Bronchial epithelial cell (primary cell): ENCODE measurements around the gene COMMD7. TPM values are rescaled to one million over a fixed set of nuclear protein-coding genes. Genes with fewer than 3 reads are reported as not detected.

Experiments used
- DNase-seq: peaks from one replicate; pipeline ENCODE4 v3.0.0-alpha.2; 2010; ENCODE audit warnings: low read depth
- FAIRE-seq: peaks from 2 replicates; lab custom pipeline; 2011; peaks lifted over from hg19 to GRCh38; lab: Jason Lieb, UNC
- H3K27me3 ChIP-seq: 2 replicates; pipeline ENCODE4 v1.5.1; 2011; ENCODE audit warnings: low read length; ENCODE audit not compliant: control insufficient read depth, insufficient read depth
- H3K36me3 ChIP-seq: 2 replicates; pipeline ENCODE4 v1.5.1; 2011; ENCODE audit warnings: low read length; ENCODE audit not compliant: control insufficient read depth, insufficient read depth
- H3K4me3 ChIP-seq: 2 replicates; pipeline ENCODE4 v1.5.1; 2011; ENCODE audit warnings: mild to moderate bottlenecking, low read depth, low read length, control low read depth
- total RNA-seq: library from RNA; depleted of rRNA; stranded (reverse); fragments of >200 nt; gene quantifications from 2 replicates; pipeline ENCODE4 v1.2.1, GENCODE V29; 2014
- TF ChIP-seq, protein P1 (sequence below): IDR thresholded peaks from 2 replicates; pipeline ENCODE4 v1.5.1; 2011; ENCODE audit warnings: mild to moderate bottlenecking, moderate library complexity, low read length, control low read depth, inconsistent platforms; ENCODE audit not compliant: insufficient read depth, severe bottlenecking

Gene COMMD7
- total RNA-seq, 1 donor from 2014 or later: 10.5 TPM

DNA sequence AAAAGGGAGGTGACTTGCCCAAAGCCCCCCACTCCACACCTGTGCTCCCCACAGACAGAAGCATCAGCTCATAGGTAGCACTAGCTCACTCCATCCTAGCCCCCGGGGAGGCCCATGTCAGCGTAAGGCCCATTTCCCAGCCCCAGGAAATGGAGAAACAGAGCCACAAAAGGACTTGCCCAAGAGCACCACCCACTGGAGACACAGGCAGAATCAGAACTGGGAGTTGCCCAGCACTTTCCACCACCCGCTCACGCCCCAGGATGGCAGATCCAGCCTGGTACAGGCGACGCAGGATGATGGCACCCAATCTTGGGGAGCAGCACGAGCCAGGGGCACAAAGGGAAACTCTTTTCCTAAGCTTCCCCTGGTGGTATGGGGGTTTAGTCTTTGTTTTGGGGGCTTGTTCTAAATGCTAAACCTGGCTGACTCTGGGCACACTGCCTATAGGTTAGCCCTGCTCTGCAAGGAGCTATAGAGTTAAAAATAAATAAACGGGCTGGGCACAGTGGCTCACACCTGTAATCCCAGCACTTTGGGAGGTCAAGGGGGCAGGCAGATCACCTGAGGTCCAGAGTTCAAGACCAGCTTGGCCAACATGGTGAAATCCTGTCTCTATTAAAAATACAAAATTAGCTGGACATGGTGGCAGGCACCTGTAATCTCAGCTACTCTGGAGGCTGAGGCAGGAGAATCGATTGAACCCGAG lies 81.3 kb downstream of the COMMD7 start:
- DNase-seq: no peak
- Histone ChIP-seq H3K36me3 (no peaks in the 10 kb centered on the region), H3K27me3 (no peaks in the 10 kb centered on the region), H3K4me3 (no peak overlapping the region)
- no peak for FAIRE-seq
- TF ChIP-seq, protein P1, sequence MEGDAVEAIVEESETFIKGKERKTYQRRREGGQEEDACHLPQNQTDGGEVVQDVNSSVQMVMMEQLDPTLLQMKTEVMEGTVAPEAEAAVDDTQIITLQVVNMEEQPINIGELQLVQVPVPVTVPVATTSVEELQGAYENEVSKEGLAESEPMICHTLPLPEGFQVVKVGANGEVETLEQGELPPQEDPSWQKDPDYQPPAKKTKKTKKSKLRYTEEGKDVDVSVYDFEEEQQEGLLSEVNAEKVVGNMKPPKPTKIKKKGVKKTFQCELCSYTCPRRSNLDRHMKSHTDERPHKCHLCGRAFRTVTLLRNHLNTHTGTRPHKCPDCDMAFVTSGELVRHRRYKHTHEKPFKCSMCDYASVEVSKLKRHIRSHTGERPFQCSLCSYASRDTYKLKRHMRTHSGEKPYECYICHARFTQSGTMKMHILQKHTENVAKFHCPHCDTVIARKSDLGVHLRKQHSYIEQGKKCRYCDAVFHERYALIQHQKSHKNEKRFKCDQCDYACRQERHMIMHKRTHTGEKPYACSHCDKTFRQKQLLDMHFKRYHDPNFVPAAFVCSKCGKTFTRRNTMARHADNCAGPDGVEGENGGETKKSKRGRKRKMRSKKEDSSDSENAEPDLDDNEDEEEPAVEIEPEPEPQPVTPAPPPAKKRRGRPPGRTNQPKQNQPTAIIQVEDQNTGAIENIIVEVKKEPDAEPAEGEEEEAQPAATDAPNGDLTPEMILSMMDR: no peak

DNA sequence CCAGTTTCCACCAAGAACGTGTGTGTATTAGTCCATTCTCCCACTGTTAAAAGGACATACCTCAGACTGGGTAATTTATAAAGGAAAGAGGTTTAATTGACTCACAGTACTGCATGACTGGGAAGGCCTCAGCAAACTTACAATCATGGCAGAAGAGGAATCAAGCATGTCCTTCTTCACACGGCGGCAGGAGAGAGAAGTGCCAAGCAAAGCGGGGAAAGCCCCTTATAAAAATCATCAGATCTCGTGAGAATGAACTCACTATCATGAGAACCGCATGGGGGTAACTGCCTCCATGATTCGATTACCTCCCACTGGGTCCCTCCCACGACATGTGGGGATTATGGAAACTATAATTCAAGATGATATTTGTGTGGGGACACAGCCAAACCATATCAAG lies 82.6 kb downstream of the COMMD7 start:
- Histone ChIP-seq H3K4me3 (no peak overlapping the region), H3K36me3 (no peaks in the 10 kb centered on the region), H3K27me3 (no peaks in the 10 kb centered on the region)
- FAIRE-seq (no peak), DNase-seq (no peak)
- TF ChIP-seq, protein P1: no peak

DNA sequence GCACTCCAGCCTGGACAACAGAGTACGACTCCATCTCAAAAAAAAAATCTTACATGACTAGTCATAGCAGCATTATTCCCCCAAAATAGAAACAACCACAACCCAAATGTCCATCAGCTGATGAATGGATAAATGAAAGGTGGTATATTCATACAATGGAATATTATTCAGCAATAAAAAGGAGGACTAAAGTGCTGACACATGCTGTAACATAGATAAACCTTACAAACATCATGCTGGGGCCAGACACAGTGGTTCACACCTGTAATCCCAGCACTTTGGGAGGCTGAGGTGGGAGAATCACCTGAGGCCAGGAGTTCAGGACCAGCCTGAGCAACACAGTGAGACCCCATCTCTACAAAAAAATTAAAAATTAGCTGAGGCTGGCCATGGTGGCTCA lies 86.4 kb downstream of the COMMD7 start:
- TF ChIP-seq, protein P1: no peak
- H3K27me3 ChIP-seq: peaks cover 1% of the 10 kb centered on the region
- no peak overlapping the region for H3K4me3 ChIP-seq
- DNase-seq: no peak
- no peaks in the 10 kb centered on the region for H3K36me3 ChIP-seq
- no peak for FAIRE-seq

DNA sequence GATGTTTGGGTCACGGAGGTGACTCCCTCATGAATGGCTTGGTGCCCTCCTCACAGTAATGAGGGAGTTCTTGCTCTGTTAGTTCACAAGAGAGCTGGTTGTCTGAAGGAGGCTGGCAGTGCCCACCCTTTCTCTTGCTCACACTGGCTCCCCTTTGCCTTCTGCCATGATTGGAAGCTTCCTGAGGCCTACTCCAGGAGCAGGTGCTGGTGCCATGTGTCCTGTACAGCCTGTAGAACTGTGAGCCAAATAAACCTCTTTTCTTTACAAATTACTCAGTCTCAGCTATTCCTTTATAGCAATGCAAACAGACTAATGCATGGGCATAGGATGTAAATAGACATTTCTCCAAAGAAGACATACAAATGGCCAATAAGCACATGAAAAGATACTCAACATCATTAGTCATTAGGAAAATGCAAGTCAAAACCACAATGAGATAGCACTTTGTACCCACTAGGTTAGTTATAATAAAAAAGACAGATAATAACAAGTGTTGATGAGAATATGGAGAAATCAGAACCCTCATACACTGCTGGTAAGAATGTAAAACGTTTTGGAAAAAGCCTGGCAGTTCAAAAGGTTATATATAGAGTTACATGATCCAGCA lies 87.3 kb downstream of the COMMD7 start:
- H3K27me3 ChIP-seq: peaks cover 6% of the 10 kb centered on the region
- H3K36me3 ChIP-seq: no peaks in the 10 kb centered on the region
- FAIRE-seq (no peak), DNase-seq (no peak)
- no peak overlapping the region for H3K4me3 ChIP-seq
- TF ChIP-seq, protein P1: no peak

DNA sequence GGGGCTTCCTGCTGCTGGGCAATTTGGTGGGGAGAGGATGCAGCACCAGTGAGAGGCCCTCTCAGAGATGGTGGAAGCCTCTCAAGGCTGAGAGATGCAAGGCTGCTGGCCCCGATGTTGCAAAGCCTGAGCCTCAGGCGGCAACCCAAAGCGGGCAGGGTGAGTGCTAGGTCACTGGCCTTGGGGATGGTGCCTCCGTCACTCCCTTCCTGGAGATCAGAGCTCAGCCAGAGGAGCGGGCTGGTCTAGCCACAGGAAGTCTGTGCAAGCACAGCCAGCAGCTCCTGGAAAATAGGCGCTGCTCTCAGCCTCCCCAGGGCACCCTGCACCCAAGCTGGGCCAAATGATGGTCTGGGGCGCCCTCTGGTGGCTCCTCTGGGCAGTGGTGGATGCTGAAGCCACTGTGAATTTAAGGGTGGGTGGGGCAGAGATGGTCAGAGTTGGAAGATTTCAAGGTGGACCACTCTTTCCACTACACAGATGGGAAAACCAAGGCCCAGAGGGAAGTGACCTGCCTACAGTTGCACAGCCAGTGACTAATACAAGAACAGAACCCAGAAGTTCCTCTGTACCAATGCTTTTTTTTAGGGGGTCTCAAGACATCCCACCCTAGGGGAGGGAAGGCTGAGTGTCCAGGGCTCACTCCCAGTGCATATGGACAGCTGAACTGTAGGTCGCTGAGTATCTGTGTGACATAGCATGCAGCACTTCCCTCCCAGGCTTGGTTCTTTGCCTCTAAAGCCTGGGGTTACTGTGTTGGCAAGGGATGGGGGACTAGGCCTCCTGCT lies 90.3 kb downstream of the COMMD7 start:
- FAIRE-seq (no peak), DNase-seq (peak; percentile 55)
- Histone ChIP-seq H3K36me3 (no peaks in the 10 kb centered on the region), H3K4me3 (no peak overlapping the region), H3K27me3 (peaks cover 6% of the 10 kb centered on the region)
- TF ChIP-seq, protein P1: peak; percentile 93

Other genes starting within 250 kb of the COMMD7 start
- gene NOL4L, start 158.1 kb downstream of the COMMD7 start, total RNA-seq: 1.8 and 2.8 TPM in 2 replicates
- under 0.01 TPM in 2 replicates for gene C20orf203, start 69.5 kb downstream of the COMMD7 start, total RNA-seq
- 0.79 and 2.4 TPM in 2 replicates for gene DNMT3B, start 18.9 kb upstream of the COMMD7 start, total RNA-seq
- 68.5 and 84.2 TPM in 2 replicates for gene MAPRE1, start 76.5 kb upstream of the COMMD7 start, total RNA-seq
- under 0.01 and 0.38 TPM in 2 replicates for gene EFCAB8, start 115.5 kb upstream of the COMMD7 start, total RNA-seq